Activated CD8-positive, alpha-beta memory T cell treated with anti-CD3 and anti-CD28 coated beads for 36 hours (primary cell): ENCODE results near the gene KLF5. TPM values are rescaled to one million over a fixed set of nuclear protein-coding genes. Genes with fewer than 3 reads are reported as not detected.

ENCODE experiments used
- CTCF ChIA-PET: fragments of 350-600 bp; sonication (Branson Sonifier 250); formaldehyde crosslinking; loops from one replicate; lab custom pipeline; 2021; ENCODE audit warnings: antibody characterized with exemption; lab: Charles Lee
- POLR2A ChIA-PET: fragments of 350-600 bp; sonication (Branson Sonifier 250); formaldehyde crosslinking; loops from one replicate; lab custom pipeline; 2021; ENCODE audit warnings: antibody characterized with exemption; lab: Charles Lee
- total RNA-seq, 2 experiments: library from RNA; stranded (reverse); gene quantifications; one replicate each; pipeline ENCODE4 v1.2.3, GENCODE V29; 2021

KLF5 gene
- total RNA-seq, 2 experiments from 2014 or later = 1.4 to 1.8 TPM

DNA sequence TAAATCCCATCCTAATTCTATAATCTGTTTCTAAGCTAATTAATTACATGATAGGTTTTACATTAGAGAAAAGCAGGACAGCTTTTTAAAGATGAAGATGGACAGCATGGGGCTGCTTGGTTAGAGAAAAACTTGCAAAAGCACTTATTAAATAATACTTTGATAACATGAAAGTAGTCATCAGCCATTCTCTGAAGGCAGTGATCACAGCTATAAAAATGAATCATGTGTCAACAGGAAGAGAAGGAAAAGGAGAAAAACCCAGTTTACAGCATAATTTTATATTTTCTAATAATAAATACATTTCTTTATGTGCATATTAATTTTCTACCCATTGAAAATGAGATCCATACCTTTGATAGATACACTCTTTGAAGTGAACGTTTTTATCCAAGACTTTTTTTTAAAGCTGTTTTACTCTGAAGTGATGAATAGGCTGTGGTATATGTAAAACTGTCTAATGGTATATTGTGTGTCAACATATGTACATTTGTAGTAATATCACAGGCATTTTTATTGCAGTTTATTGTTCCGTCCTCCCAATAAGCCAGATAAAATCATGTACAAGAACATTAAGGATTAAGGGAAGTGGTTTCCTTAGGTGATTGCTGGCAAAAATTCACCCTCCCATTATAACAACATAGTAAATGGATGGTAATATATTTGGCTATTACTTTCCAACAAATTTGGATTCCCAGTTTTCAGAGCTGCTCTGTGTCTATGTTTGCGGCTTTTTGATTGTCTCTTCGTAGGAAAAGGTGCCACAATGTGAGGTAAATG lies 1.3 kb upstream of the KLF5 start:
- ChIA-PET CTCF (no interaction called here), POLR2A (interaction anchor here (0.5 kb wide), 1 partner anchor 42 kb away, joined by 4 read pairs; no protein-coding TSS in a partner anchor)

- CTCF ChIA-PET = no interaction called here
- POLR2A ChIA-PET = no interaction called here
Observed at GRCh38 chr13:73058064-73058313, 816 bp upstream of the KLF5 start.

- CTCF ChIA-PET = no interaction called here
Observed at GRCh38 chr13:73058432-73058735, 421 bp upstream of the KLF5 start.

GRCh38 chr13:73059460-73060250 lies 850 bp downstream of the KLF5 start:
- CTCF ChIA-PET = no interaction called here

More at GRCh38 chr13:73058432-73058735, 421 bp upstream of the KLF5 start:
- POLR2A ChIA-PET = no interaction called here

DNA sequence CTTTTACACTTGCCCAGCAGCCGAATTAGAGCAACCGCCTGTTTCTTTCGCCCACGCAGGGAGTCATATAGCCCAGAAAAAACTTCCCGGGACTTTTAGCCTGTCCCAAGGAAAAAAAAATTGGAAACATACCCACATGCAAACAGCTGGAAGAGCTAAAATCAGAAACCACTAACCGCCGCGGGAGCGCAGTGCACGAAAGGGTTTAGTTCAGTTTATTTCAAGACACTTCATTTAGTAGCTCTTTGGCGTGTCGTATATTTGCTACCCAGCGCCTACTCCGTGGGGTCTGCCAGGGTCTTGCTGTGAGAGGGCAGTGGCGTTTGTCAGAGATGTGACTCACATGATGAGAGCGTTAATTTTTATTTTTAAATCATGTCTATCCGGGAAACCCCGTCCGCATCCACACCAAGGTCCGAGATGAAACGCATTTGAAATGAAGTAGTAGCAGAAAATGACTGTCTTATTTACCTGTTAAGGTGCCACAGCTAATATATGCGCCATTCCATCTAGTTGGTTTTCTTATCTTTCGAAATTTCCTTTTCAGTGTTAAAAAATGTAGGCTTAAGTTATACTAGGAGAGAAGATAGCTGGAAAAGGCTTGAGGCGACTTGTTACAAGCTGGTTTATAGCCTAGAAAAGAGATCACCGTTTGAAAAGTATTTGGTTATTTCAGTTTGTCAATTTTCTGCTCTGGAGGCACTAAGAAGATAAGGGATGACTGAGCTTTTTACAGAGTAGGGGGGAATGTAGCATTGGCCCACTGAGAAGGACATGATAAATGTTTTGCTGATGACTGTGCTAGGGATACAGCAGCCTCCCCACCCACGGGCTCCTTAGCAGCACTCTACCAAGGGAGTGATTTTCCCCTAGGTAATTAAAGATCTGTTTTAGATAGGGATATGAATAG lies 1.7 kb downstream of the KLF5 start:
- ChIA-PET POLR2A (no interaction called here), CTCF (no interaction called here)

More at GRCh38 chr13:73059460-73060250, 850 bp downstream of the KLF5 start:
- POLR2A ChIA-PET = no interaction called here

DNA sequence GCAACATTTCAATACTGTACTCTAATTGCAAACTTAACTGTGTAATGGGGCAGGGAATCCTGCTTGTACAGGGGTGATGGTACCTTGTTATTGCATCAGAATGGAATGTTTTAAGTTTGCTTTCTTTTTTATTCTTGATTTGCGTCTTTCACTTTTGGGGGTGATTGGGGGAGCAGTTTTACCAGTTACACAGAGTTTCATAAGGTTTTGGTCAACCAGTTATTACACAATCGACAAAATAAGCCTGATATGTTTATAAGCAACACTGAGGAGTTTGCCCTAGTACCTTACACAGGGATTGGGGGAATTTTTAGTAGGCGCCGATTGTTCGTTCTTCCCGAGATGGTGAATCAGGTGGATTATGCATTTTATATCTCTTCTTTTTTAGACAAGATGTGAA lies 2.7 kb downstream of the KLF5 start:
- ChIA-PET CTCF (no interaction called here), POLR2A (no interaction called here)

- ChIA-PET CTCF (no interaction called here), POLR2A (no interaction called here)
Observed at GRCh38 chr13:73061876-73062275, 3.1 kb downstream of the KLF5 start.

DNA sequence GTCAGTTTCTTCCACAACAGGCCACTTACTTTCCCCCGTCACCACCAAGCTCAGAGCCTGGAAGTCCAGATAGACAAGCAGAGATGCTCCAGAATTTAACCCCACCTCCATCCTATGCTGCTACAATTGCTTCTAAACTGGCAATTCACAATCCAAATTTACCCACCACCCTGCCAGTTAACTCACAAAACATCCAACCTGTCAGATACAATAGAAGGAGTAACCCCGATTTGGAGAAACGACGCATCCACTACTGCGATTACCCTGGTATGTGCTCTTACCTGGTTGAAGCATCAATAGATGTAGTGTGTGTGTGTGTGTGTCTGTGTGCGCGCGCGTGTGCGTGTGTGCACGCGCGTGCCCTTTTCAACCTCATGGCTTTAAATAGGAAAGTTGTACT lies 3.7 kb downstream of the KLF5 start:
- POLR2A ChIA-PET = no interaction called here
- CTCF ChIA-PET = no interaction called here

DNA sequence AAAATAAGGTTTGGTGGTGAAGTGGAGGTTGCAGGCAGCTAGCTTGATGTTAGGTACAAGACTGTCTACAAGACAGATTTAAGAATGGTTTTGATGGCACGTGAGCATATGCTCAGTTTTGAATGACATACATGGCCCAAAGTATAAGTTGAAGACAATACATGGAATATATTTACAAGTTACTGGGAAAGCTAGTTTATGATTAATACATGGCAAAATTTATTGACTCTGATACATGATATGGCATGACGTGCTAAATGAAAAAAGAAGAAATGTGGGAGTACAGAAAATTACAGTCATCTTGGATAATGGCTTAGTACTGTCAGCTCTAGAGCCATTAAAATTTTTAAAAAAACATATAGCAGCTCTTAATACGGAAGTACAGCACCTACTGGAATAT lies 4.4 kb downstream of the KLF5 start:
- POLR2A ChIA-PET = no interaction called here
- CTCF ChIA-PET = no interaction called here

GRCh38 chr13:73065036-73065435 lies 6.2 kb downstream of the KLF5 start:
- POLR2A ChIA-PET = no interaction called here
- CTCF ChIA-PET = no interaction called here

GRCh38 chr13:73065665-73066340 lies 7.0 kb downstream of the KLF5 start:
- ChIA-PET CTCF (no interaction called here), POLR2A (no interaction called here)

DNA sequence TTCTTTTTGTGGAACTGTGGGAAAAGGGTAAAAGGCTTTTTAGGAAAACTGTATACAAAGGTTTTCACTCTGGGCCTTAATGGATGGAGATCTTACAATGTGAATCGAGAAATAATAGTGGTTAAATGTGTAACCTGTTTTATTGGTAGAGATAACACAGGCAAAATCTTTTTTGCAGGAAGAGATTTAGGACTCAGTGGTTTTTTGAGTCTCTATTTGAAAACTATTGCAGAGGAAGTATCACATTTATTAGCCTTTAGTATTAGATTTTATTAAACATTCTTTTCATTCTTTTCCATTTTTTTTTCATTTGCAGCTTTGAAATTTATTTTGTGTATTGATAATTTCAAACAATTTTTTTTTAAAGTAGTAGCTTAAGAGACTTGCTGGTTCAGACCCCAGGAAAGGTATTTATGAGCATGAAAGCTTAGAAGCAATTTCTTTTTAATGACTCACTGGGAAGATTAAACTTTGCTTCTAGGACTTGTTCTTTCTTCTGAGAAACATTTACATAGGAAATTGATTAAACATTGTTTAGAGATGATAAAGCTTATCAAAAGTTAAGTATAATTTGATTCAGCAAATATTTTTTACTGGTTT lies 10.5 kb downstream of the KLF5 start:
- ChIA-PET POLR2A (interaction anchor here (0.6 kb wide), 1 partner anchor 558 kb away, joined by 3 read pairs; no protein-coding TSS in a partner anchor), CTCF (interaction anchor here (0.7 kb wide), 1 partner anchor 1457 kb away, joined by 3 read pairs; no protein-coding TSS in a partner anchor)

DNA sequence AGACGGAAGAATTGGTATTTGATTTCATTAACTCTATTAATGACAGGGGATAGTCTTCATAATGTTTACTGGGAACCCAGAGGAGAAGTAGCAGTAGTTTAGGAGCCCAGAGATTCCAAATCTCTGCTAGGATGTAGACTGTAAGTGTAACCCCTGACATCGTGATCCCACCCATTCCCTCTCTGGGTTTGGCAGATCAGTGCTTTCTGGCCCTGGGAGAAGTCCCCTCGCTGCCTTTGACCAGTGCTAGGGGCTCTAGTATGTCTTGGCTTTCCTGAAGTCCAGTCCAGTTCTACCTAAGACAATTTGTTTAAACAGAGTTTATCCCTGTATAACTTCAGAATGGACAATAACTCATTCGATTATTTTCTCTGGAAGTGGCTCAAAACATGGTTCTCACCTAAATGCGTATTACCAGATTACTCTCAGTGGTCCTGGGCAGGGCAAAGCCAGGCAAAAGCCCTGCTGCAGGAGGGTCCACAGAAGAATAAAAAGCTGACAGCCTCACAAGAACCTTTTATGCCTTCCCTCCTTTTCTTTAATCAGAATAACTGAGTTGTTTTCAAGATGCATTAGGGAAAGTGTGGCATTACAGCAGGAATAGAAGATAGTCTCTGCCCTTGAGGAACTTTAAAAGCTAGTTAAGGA lies 11.8 kb downstream of the KLF5 start:
- CTCF ChIA-PET = no interaction called here
- POLR2A ChIA-PET = no interaction called here

- ChIA-PET CTCF (no interaction called here), POLR2A (no interaction called here)
Observed at GRCh38 chr13:73072239-73072900, 13.6 kb downstream of the KLF5 start.

- CTCF ChIA-PET = no interaction called here
- POLR2A ChIA-PET = no interaction called here
Observed at GRCh38 chr13:73073050-73073449, 14.2 kb downstream of the KLF5 start.

DNA sequence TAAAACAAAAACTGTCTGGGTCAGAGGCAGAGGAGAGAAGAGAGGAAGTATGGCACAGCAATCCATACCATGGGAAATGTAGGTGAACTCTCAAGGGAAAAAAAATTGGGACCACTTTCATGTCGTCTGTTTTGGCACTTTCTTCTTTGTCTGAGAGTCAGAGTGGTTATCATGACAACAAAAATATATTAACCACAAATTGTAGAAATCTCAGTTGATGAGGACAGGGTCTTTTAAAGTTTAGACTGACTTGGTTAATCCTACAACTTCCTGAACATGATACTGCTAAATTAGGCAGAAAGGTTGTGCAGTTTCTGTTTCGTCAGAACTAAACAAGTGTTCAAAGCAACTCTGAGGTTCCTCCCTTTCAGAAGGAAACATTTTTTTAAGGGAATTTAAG lies 15.2 kb downstream of the KLF5 start:
- POLR2A ChIA-PET = no interaction called here
- CTCF ChIA-PET = interaction anchor here (0.6 to 0.7 kb wide), 2 partner anchors 125 to 413 kb away, joined by 3 read pairs; no protein-coding TSS in a partner anchor

DNA sequence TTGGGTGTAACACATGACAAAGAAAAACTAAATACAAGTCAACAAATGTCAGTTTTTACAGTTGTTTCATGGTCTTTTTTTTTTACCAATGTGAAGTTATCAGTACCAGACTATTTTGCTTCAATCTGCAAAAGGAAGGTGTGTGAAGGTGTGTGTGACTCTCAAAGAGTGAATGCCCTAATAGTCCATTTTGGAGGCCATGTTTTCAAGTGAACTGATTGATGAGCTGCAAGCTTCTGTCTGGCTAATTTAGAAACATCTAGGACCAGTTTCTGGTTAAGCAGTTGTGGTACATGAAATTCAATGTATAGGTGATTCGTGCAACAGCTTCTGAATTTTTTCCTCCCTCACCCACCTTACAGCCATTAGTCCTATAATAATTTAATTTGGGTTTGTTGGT lies 16.1 kb downstream of the KLF5 start:
- POLR2A ChIA-PET = no interaction called here
- CTCF ChIA-PET = interaction anchor here (0.7 kb wide), 1 partner anchor 412 kb away, joined by 3 read pairs; no protein-coding TSS in a partner anchor

- CTCF ChIA-PET = no interaction called here
- POLR2A ChIA-PET = no interaction called here
Observed at GRCh38 chr13:73075546-73075945, 16.7 kb downstream of the KLF5 start.
